ENCODE data around the gene CACNA2D2. TPM values are rescaled to one million over a fixed set of nuclear protein-coding genes. Genes with fewer than 3 reads are reported as not detected.

CACNA2D2 gene
- total and polyA plus RNA-seq, 2 of the 4 experiments (the other 2 are of a cell fraction): 0.15 TPM; not detected in 1

DNA sequence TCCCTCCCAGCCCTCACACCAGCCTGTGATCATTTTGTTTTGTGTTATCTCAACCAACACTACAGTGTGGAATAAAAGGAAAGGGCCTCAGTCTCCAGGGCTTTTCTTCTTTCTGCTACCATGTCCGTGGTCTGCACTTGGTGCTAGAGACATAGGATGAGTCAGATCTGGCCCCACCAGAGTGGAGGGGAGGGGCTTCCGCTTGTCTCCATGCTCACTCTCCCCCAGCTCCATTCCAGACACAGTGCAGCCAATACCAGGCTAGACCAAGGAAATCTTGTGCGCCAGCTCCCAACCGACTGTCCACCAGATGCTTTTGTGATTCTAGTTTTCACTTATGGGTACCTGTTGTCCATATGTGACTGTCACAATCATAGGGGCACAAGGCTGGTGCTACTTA lies 92.2 kb downstream of the CACNA2D2 start:
- intact Hi-C loops (cut with micrococcal nuclease) (no loop called here), in situ Hi-C loops (cut with MboI; ENCODE audit: low sequenced_read_pairs) (no loop called here), dilution Hi-C loops (cut with HindIII; ENCODE audit: low sequenced_read_pairs, unreplicated experiment) (no loop called here)
- H3K18ac ChIP-seq (ENCODE audit: low read depth, low read length): no peak overlapping the region
- no peak overlapping the region for H2AK5ac ChIP-seq (ENCODE audit: low read depth, low read length)
- H3K23ac ChIP-seq (ENCODE audit: low read depth, low read length): no peak overlapping the region
- no peak overlapping the region for H2AFZ ChIP-seq (replicated peaks; ENCODE audit: low read length, poor library complexity)
- peaks cover 38% of the 10 kb centered on the region for H3K27me3 ChIP-seq (ENCODE audit: control insufficient read depth, insufficient read depth, low read length)
- no peak overlapping the region for H3K27ac ChIP-seq (ENCODE audit: insufficient read depth, low read length)
- no peak overlapping the region for H2BK5ac ChIP-seq (ENCODE audit: low read depth, low read length, poor library complexity, severe bottlenecking)
- DNase-seq (no peak), ATAC-seq (ENCODE audit: low read depth) (no peak)
- no peak overlapping the region for H2BK15ac ChIP-seq (ENCODE audit: low read depth, low read length)
- no peaks in the 10 kb centered on the region for H3K9me3 ChIP-seq (ENCODE audit: control insufficient read depth, insufficient read depth, low read length)
- H3K14ac ChIP-seq (replicated peaks; ENCODE audit: low read depth, low read length): no peak overlapping the region
- no peak overlapping the region for H2BK120ac ChIP-seq (ENCODE audit: low read depth, low read length)
- H3K36me3 ChIP-seq (ENCODE audit: control insufficient read depth, insufficient read depth, low read length): no peaks in the 10 kb centered on the region
- no peak overlapping the region for H3K4ac ChIP-seq (ENCODE audit: low read depth, low read length)
- H3K79me1 ChIP-seq (ENCODE audit: low read depth in 1 of 2, low read length in 2 of 2): no peaks in the 10 kb centered on the region
- no peak overlapping the region for H4K8ac ChIP-seq (ENCODE audit: low read depth in 2 of 2, low read length in 2 of 2)
- no peaks in the 10 kb centered on the region for H3K9me1 ChIP-seq (ENCODE audit: insufficient read depth, low read length)
- no peak overlapping the region for H3K9ac ChIP-seq (ENCODE audit: low read depth, low read length)
- H4K20me1 ChIP-seq (ENCODE audit: insufficient read depth, low read length): no peaks in the 10 kb centered on the region
- no peak overlapping the region for H4K91ac ChIP-seq (ENCODE audit: insufficient read depth, low read depth, low read length)
- H2BK20ac ChIP-seq (ENCODE audit: low read depth, low read length): no peak overlapping the region
- ChIA-PET POLR2A (ENCODE audit: unreplicated experiment) (no interaction called here), CTCF (no interaction called here)
- H4K5ac ChIP-seq (ENCODE audit: low read depth, low read length): no peak overlapping the region
- no peak overlapping the region for H3K56ac ChIP-seq (ENCODE audit: extremely low read depth, insufficient read depth, low read length)
- H3K4me2 ChIP-seq (ENCODE audit: low read depth, low read length): no peak overlapping the region
- BruUV-seq (replicated peaks): no TSS peak
- H3K4me1 ChIP-seq (ENCODE audit: control insufficient read depth, insufficient read depth, low read length): no peaks in the 10 kb centered on the region
- no peak overlapping the region for H2AK9ac ChIP-seq (replicated peaks; ENCODE audit: low read depth, low read length, poor library complexity)
- 60% methylated on average over 1 of the region's 4 CpGs; no CpG with 5 or more reads in 1 of the 2 experiments for WGBS, 2 experiments (ENCODE audit: extremely low coverage in 2 of 2, insufficient read length in 1 of 2)
- H3K4me3 ChIP-seq (ENCODE audit: insufficient read depth, low read depth, low read length): no peak overlapping the region
- TF ChIP-seq NFE2L2 (IDR thresholded peaks at IDR 0.05; ENCODE audit: low read depth, low read length): no peak
